Neural progenitor cell (in vitro differentiated cells): ENCODE results near the gene BEND7.

Source experiments
- EZH2phosphoT487 ChIP-seq: fragments of 200-600 bp; sonication (generic); IDR thresholded peaks from 2 replicates; pipeline ENCODE4 v1.6.1; 2017; ENCODE audit warnings: antibody characterized with exemption
- TF ChIP-seq, protein P1 (sequence below): fragments of 200-600 bp; sonication (generic); IDR thresholded peaks from 2 replicates; pipeline ENCODE4 v1.5.1; 2017; ENCODE audit warnings: antibody characterized with exemption, mild to moderate bottlenecking

DNA sequence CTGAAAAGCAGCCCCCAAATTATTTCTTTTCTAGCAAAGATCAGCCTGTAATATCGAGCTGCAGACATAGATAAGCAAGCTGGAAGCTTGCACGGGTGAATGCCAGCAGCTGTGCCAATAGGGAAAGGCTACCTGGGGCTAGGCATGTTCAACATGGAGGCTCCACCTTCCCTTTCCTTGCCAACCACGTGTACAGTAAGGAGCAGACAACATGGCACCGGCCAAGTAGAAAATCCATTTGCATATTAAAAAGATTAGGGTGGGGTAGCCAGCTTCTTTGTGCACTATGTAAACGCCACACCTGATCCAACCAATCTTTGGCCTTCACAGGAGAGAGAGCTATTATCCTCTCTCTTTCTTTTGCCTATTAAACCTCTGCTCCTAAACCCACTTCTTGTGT lies 124.0 kb downstream of the BEND7 start:
- TF ChIP-seq, protein P1, sequence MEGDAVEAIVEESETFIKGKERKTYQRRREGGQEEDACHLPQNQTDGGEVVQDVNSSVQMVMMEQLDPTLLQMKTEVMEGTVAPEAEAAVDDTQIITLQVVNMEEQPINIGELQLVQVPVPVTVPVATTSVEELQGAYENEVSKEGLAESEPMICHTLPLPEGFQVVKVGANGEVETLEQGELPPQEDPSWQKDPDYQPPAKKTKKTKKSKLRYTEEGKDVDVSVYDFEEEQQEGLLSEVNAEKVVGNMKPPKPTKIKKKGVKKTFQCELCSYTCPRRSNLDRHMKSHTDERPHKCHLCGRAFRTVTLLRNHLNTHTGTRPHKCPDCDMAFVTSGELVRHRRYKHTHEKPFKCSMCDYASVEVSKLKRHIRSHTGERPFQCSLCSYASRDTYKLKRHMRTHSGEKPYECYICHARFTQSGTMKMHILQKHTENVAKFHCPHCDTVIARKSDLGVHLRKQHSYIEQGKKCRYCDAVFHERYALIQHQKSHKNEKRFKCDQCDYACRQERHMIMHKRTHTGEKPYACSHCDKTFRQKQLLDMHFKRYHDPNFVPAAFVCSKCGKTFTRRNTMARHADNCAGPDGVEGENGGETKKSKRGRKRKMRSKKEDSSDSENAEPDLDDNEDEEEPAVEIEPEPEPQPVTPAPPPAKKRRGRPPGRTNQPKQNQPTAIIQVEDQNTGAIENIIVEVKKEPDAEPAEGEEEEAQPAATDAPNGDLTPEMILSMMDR, result no peak
- no peak for TF ChIP-seq EZH2phosphoT487
